Measurements from ENCODE around the gene TXLNG. TPM values are rescaled to one million over a fixed set of nuclear protein-coding genes. Genes with fewer than 3 reads are reported as not detected.

Gene TXLNG
- total and polyA plus RNA-seq, 2 of the 4 experiments (the other 2 are of a cell fraction): 7.0 to 9.7 TPM

- no peak for DNase-seq
- no peak overlapping the region for H3K23ac ChIP-seq (ENCODE audit: low read depth, low read length)
- no peak overlapping the region for H3K56ac ChIP-seq (ENCODE audit: extremely low read depth, insufficient read depth, low read length)
- H3K9me3 ChIP-seq (ENCODE audit: control insufficient read depth, insufficient read depth, low read length): no peaks in the 10 kb centered on the region
- no peak for ATAC-seq (ENCODE audit: low read depth)
- no peak overlapping the region for H2AFZ ChIP-seq (replicated peaks; ENCODE audit: low read length, poor library complexity)
- peaks cover 3 to 12% of the 10 kb centered on the region in 2 experiments; a peak in 2 of 4 replicates for H3K79me1 ChIP-seq (ENCODE audit: low read depth in 1 of 2, low read length in 2 of 2)
- WGBS, 2 experiments (ENCODE audit: extremely low coverage in 2 of 2, insufficient read length in 1 of 2): 100% methylated on average over 2 of the region's 8 CpGs; no CpG with 5 or more reads in 1 of the 2 experiments
- H3K18ac ChIP-seq (ENCODE audit: low read depth, low read length): no peak overlapping the region
- H4K8ac ChIP-seq (ENCODE audit: low read depth in 2 of 2, low read length in 2 of 2): no peak overlapping the region
- ChIA-PET CTCF (interaction anchor here (1.3 to 2.9 kb wide), 2 partner anchors 10 to 173 kb away, joined by 3 to 10 read pairs; no protein-coding TSS in a partner anchor), POLR2A (ENCODE audit: unreplicated experiment) (no interaction called here)
- peaks cover 15% of the 10 kb centered on the region for H3K27me3 ChIP-seq (ENCODE audit: control insufficient read depth, insufficient read depth, low read length)
- no peak overlapping the region for H2BK120ac ChIP-seq (ENCODE audit: low read depth, low read length)
- H4K91ac ChIP-seq (ENCODE audit: insufficient read depth, low read depth, low read length): no peak overlapping the region
- H3K9ac ChIP-seq (ENCODE audit: low read depth, low read length): no peak overlapping the region
- no peak overlapping the region for H3K4ac ChIP-seq (ENCODE audit: low read depth, low read length)
- H2BK15ac ChIP-seq (ENCODE audit: low read depth, low read length): no peak overlapping the region
- no peak overlapping the region for H2BK20ac ChIP-seq (ENCODE audit: low read depth, low read length)
- peaks cover 15% of the 10 kb centered on the region for H4K20me1 ChIP-seq (ENCODE audit: insufficient read depth, low read length)
- H3K27ac ChIP-seq (ENCODE audit: insufficient read depth, low read length): no peak overlapping the region
- no peaks in the 10 kb centered on the region for H3K36me3 ChIP-seq (ENCODE audit: control insufficient read depth, insufficient read depth, low read length)
- H3K9me1 ChIP-seq (ENCODE audit: insufficient read depth, low read length): no peaks in the 10 kb centered on the region; the same call in 1 of the 2 replicates
- no peak overlapping the region for H4K5ac ChIP-seq (ENCODE audit: low read depth, low read length)
- H3K4me2 ChIP-seq (ENCODE audit: low read depth, low read length): no peak overlapping the region
- intact Hi-C loops (cut with micrococcal nuclease) (no loop called here), in situ Hi-C loops (cut with MboI; ENCODE audit: low sequenced_read_pairs) (no loop called here), dilution Hi-C loops (cut with HindIII; ENCODE audit: low sequenced_read_pairs, unreplicated experiment) (no loop called here)
- H2AK9ac ChIP-seq (replicated peaks; ENCODE audit: low read depth, low read length, poor library complexity): no peak overlapping the region
- peaks cover 6% of the 10 kb centered on the region for H3K4me1 ChIP-seq (ENCODE audit: control insufficient read depth, insufficient read depth, low read length)
- no peak overlapping the region for H3K14ac ChIP-seq (replicated peaks; ENCODE audit: low read depth, low read length)
- TF ChIP-seq CTCF (conservative IDR thresholded peaks at IDR 0.05; ENCODE audit: low read depth, low read length) (no peak), RCOR1 (IDR thresholded peaks at IDR 0.05; ENCODE audit: insufficient replicate concordance, low read length) (no peak), RAD21 (IDR thresholded peaks at IDR 0.05; ENCODE audit: low read length) (no peak), POLR2A (IDR thresholded peaks at IDR 0.05; ENCODE audit: low read depth, low read length) (no peak), RFX5 (IDR thresholded peaks at IDR 0.05; ENCODE audit: low read depth, low read length) (no peak), SMC3 (IDR thresholded peaks at IDR 0.05; ENCODE audit: low read depth, low read length) (no peak), CEBPB (IDR thresholded peaks at IDR 0.05; ENCODE audit: low read depth, low read length) (no peak), BHLHE40 (IDR thresholded peaks at IDR 0.05; ENCODE audit: low read depth, low read length) (no peak), FOS (IDR thresholded peaks at IDR 0.05; ENCODE audit: low read depth, low read length) (no peak), MAZ (IDR thresholded peaks at IDR 0.05; ENCODE audit: borderline replicate concordance, low read depth, low read length) (no peak), CHD1 (IDR thresholded peaks at IDR 0.05; ENCODE audit: low read depth, low read length) (no peak)
- H2BK5ac ChIP-seq (ENCODE audit: low read depth, low read length, poor library complexity, severe bottlenecking): no peak overlapping the region
- H2AK5ac ChIP-seq (ENCODE audit: low read depth, low read length): no peak overlapping the region
- H3K4me3 ChIP-seq (ENCODE audit: insufficient read depth, low read depth, low read length): no peak overlapping the region
- BruUV-seq (replicated peaks): no TSS peak
Observed at GRCh38 chrX:16873106-16873505, 86.8 kb downstream of the TXLNG start.

All from IMR-90 (cell line).